WTC11 (cell line): ENCODE measurements around the gene FRMD4A.

Experiments
- CBFB ChIP-seq: sonication (generic); formaldehyde crosslinking; IDR thresholded peaks from 2 replicates; pipeline ENCODE4 v1.8.1; 2022; ENCODE audit warnings: mild to moderate bottlenecking, low read depth, missing genetic modification reagents
- CREM ChIP-seq: sonication (generic); formaldehyde crosslinking; IDR thresholded peaks from 2 replicates; pipeline ENCODE4 v1.8.1; 2022; ENCODE audit warnings: mild to moderate bottlenecking, missing genetic modification reagents, moderate library complexity
- ESRRA ChIP-seq: sonication (generic); formaldehyde crosslinking; IDR thresholded peaks from 2 replicates; pipeline ENCODE4 v1.8.1; 2022; ENCODE audit warnings: mild to moderate bottlenecking, missing genetic modification reagents, borderline replicate concordance
- IRF2 ChIP-seq: sonication (generic); formaldehyde crosslinking; IDR thresholded peaks from 2 replicates; pipeline ENCODE4 v1.8.0; 2022; ENCODE audit warnings: low read depth, missing genetic modification reagents, borderline replicate concordance
- NR2C2 ChIP-seq: sonication (generic); formaldehyde crosslinking; IDR thresholded peaks from 2 replicates; pipeline ENCODE4 v1.8.0; 2022; ENCODE audit warnings: mild to moderate bottlenecking, missing genetic modification reagents
- NR3C1 ChIP-seq: sonication (generic); formaldehyde crosslinking; conservative IDR thresholded peaks from 2 replicates; pipeline ENCODE4 v1.8.1; 2023; ENCODE audit warnings: low read depth, mild to moderate bottlenecking, missing genetic modification reagents
- TF ChIP-seq, protein P1 (sequence below): fragments of 200-600 bp; IDR thresholded peaks from 2 replicates; pipeline ENCODE4 v1.8.0; 2022; ENCODE audit warnings: antibody characterized with exemption
- TF ChIP-seq, protein P2 (sequence below): sonication (generic); formaldehyde crosslinking; IDR thresholded peaks from 2 replicates; pipeline ENCODE4 v1.8.0; 2022; ENCODE audit warnings: mild to moderate bottlenecking, missing genetic modification reagents
- TF ChIP-seq, protein P3 (sequence below): sonication (generic); formaldehyde crosslinking; IDR thresholded peaks from 2 replicates; pipeline ENCODE4 v1.8.1; 2022; ENCODE audit warnings: mild to moderate bottlenecking, missing genetic modification reagents, moderate library complexity, borderline replicate concordance
- TF ChIP-seq, protein P4 (sequence below): sonication (generic); formaldehyde crosslinking; IDR thresholded peaks from 2 replicates; pipeline ENCODE4 v1.8.0; 2023; ENCODE audit warnings: mild to moderate bottlenecking, missing genetic modification reagents
- TF ChIP-seq, protein P5 (sequence below): sonication (generic); formaldehyde crosslinking; IDR thresholded peaks from 2 replicates; pipeline ENCODE4 v1.8.1; 2023; ENCODE audit warnings: mild to moderate bottlenecking, missing genetic modification reagents

DNA sequence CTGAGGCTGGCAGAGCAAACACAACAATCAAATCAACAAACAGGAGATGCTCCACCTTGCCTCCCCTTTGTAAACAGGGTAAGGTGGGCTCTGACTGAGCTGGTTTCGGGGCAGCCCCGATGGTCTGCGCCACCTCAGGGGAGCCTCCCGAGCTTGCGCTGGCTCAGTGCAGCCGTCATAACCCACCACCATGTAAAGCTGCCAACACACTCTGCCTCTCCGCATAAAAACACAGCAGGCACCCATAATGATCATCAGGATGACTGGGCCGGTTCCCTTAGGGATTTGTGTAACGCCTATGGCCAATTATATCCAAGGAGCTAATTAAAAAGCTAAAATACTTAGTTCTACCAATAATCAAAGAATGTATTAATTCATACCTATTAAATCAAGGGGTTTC lies 619.4 kb downstream of the FRMD4A start:
- TF ChIP-seq, protein P1, sequence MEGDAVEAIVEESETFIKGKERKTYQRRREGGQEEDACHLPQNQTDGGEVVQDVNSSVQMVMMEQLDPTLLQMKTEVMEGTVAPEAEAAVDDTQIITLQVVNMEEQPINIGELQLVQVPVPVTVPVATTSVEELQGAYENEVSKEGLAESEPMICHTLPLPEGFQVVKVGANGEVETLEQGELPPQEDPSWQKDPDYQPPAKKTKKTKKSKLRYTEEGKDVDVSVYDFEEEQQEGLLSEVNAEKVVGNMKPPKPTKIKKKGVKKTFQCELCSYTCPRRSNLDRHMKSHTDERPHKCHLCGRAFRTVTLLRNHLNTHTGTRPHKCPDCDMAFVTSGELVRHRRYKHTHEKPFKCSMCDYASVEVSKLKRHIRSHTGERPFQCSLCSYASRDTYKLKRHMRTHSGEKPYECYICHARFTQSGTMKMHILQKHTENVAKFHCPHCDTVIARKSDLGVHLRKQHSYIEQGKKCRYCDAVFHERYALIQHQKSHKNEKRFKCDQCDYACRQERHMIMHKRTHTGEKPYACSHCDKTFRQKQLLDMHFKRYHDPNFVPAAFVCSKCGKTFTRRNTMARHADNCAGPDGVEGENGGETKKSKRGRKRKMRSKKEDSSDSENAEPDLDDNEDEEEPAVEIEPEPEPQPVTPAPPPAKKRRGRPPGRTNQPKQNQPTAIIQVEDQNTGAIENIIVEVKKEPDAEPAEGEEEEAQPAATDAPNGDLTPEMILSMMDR = no peak
- TF ChIP-seq NR2C2 (CRISPR knock-in tag) = no peak
- TF ChIP-seq CREM = no peak
- no peak for TF ChIP-seq IRF2 (CRISPR knock-in tag)
- TF ChIP-seq, protein P2, sequence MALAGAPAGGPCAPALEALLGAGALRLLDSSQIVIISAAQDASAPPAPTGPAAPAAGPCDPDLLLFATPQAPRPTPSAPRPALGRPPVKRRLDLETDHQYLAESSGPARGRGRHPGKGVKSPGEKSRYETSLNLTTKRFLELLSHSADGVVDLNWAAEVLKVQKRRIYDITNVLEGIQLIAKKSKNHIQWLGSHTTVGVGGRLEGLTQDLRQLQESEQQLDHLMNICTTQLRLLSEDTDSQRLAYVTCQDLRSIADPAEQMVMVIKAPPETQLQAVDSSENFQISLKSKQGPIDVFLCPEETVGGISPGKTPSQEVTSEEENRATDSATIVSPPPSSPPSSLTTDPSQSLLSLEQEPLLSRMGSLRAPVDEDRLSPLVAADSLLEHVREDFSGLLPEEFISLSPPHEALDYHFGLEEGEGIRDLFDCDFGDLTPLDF (CRISPR knock-in tag) = no peak
- no peak for TF ChIP-seq ESRRA
- TF ChIP-seq, protein P3, sequence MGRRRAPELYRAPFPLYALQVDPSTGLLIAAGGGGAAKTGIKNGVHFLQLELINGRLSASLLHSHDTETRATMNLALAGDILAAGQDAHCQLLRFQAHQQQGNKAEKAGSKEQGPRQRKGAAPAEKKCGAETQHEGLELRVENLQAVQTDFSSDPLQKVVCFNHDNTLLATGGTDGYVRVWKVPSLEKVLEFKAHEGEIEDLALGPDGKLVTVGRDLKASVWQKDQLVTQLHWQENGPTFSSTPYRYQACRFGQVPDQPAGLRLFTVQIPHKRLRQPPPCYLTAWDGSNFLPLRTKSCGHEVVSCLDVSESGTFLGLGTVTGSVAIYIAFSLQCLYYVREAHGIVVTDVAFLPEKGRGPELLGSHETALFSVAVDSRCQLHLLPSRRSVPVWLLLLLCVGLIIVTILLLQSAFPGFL (CRISPR knock-in tag) = no peak
- no peak for TF ChIP-seq NR3C1
- TF ChIP-seq, protein P4, sequence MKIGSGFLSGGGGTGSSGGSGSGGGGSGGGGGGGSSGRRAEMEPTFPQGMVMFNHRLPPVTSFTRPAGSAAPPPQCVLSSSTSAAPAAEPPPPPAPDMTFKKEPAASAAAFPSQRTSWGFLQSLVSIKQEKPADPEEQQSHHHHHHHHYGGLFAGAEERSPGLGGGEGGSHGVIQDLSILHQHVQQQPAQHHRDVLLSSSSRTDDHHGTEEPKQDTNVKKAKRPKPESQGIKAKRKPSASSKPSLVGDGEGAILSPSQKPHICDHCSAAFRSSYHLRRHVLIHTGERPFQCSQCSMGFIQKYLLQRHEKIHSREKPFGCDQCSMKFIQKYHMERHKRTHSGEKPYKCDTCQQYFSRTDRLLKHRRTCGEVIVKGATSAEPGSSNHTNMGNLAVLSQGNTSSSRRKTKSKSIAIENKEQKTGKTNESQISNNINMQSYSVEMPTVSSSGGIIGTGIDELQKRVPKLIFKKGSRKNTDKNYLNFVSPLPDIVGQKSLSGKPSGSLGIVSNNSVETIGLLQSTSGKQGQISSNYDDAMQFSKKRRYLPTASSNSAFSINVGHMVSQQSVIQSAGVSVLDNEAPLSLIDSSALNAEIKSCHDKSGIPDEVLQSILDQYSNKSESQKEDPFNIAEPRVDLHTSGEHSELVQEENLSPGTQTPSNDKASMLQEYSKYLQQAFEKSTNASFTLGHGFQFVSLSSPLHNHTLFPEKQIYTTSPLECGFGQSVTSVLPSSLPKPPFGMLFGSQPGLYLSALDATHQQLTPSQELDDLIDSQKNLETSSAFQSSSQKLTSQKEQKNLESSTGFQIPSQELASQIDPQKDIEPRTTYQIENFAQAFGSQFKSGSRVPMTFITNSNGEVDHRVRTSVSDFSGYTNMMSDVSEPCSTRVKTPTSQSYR = no peak
- TF ChIP-seq, protein P5, sequence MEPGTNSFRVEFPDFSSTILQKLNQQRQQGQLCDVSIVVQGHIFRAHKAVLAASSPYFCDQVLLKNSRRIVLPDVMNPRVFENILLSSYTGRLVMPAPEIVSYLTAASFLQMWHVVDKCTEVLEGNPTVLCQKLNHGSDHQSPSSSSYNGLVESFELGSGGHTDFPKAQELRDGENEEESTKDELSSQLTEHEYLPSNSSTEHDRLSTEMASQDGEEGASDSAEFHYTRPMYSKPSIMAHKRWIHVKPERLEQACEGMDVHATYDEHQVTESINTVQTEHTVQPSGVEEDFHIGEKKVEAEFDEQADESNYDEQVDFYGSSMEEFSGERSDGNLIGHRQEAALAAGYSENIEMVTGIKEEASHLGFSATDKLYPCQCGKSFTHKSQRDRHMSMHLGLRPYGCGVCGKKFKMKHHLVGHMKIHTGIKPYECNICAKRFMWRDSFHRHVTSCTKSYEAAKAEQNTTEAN (CRISPR knock-in tag) = no peak
- no peak for TF ChIP-seq CBFB (CRISPR knock-in tag)
